GM12891 (cell line): ENCODE measurements around the gene TBCB.
"Not testable (repeated sequence)": the region's sequence is repeated elsewhere in the genome, so short reads cannot be mapped to it uniquely, and the experiment has no call there.

Source experiments
- PAX5 ChIP-seq: IDR thresholded peaks from 2 replicates; pipeline ENCODE4 v1.6.1; 2011; ENCODE audit warnings: low read length, moderate library complexity, mild to moderate bottlenecking; ENCODE audit not compliant: insufficient read depth, severe bottlenecking
- POLR2A ChIP-seq: IDR thresholded peaks from 2 replicates; pipeline ENCODE4 v1.6.1; 2011; ENCODE audit warnings: low read depth, low read length, control low read depth
- POLR2AphosphoS5 ChIP-seq: IDR thresholded peaks from 2 replicates; pipeline ENCODE4 v1.6.1; 2011; ENCODE audit warnings: low read depth, low read length, control low read depth
- POU2F2 ChIP-seq: IDR thresholded peaks from 2 replicates; pipeline ENCODE4 v1.6.1; 2011; ENCODE audit warnings: low read depth, mild to moderate bottlenecking, control low read depth, low read length, moderate library complexity
- SPI1 ChIP-seq: IDR thresholded peaks from 2 replicates; pipeline ENCODE4 v1.6.1; 2011; ENCODE audit warnings: low read depth, low read length, control low read depth
- TAF1 ChIP-seq: IDR thresholded peaks from 2 replicates; pipeline ENCODE4 v1.6.1; 2011; ENCODE audit warnings: low read depth, low read length, control low read depth

DNA sequence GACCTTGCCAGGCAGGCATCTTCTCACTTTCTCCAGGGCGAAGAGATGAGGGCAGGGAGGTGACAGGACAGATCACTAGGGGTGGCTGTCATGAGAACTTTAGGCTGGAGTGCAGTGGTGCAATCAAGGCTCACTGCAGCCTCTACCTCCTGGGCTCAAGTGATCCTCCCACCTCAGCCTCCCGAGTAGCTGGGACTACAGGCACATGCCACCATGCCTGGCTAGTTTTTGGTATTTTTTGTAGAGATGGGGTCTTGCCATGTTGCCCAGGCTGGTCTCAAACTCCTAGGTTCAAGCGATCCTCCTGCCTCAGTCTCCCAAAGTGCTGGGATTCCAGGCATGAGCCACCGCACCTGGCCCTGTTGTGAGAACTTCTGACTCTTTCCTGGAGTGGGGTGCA, 19.6 kb downstream of the TBCB start:
- TF ChIP-seq POLR2A, TAF1, POLR2AphosphoS5, POU2F2, SPI1, PAX5: not testable (repeated sequence)
